ENCODE measurements around the gene RAET1L. TPM values are rescaled to one million over a fixed set of nuclear protein-coding genes. Genes with fewer than 3 reads are reported as not detected.
A peak's percentile ranks its signal among the peaks of the same experiment; 100 is the strongest.

Gene RAET1L
- total RNA-seq, 2 donors from 2014 or later, result not detected

GRCh38 chr6:150043096-150043495 is 17.8 kb upstream of the RAET1L start:
- no peak for DNase-seq (ENCODE audit: low spot score)
- H3K36me3 ChIP-seq, result no peaks in the 10 kb centered on the region
- TF ChIP-seq CTCF (IDR thresholded peaks at IDR 0.05), result no peak
- H3K4me1 ChIP-seq, result peaks cover 0 to 5% of the 10 kb centered on the region in 2 donors
- H3K27ac ChIP-seq, result no peak overlapping the region
- H3K9me3 ChIP-seq, result no peaks in the 10 kb centered on the region
- peaks cover under 1 to 12% of the 10 kb centered on the region in 2 donors for H3K27me3 ChIP-seq
- H3K4me3 ChIP-seq, result no peak overlapping the region

- Histone ChIP-seq H3K27me3 (peaks cover 11 to 14% of the 10 kb centered on the region in 2 donors), H3K4me3 (peak overlapping the region in 1 of 2 donors; percentile 29), H3K36me3 (no peaks in the 10 kb centered on the region), H3K9me3 (no peaks in the 10 kb centered on the region), H3K4me1 (peaks cover 0 to 15% of the 10 kb centered on the region in 2 donors), H3K27ac (no peak overlapping the region)
- no peak for DNase-seq (ENCODE audit: low spot score)
- TF ChIP-seq CTCF (IDR thresholded peaks at IDR 0.05), result no peak
Observed at GRCh38 chr6:150038202-150039062, 13.1 kb upstream of the RAET1L start.

- Histone ChIP-seq H3K27me3 (peaks cover 11 to 14% of the 10 kb centered on the region in 2 donors), H3K27ac (no peak overlapping the region), H3K36me3 (no peaks in the 10 kb centered on the region)
Observed at GRCh38 chr6:150037526-150038201, 12.3 kb upstream of the RAET1L start.

GRCh38 chr6:150036081-150036480 is 10.7 kb upstream of the RAET1L start:
- no peaks in the 10 kb centered on the region for H3K9me3 ChIP-seq
- no peak overlapping the region for H3K4me3 ChIP-seq
- peaks cover 11 to 14% of the 10 kb centered on the region in 2 donors for H3K27me3 ChIP-seq
- no peak for TF ChIP-seq CTCF (IDR thresholded peaks at IDR 0.05)
- H3K36me3 ChIP-seq, result no peaks in the 10 kb centered on the region
- H3K27ac ChIP-seq, result no peak overlapping the region
- peaks cover 0 to 15% of the 10 kb centered on the region in 2 donors for H3K4me1 ChIP-seq
- DNase-seq (ENCODE audit: low spot score), result no peak

More at GRCh38 chr6:150037526-150038201, 12.3 kb upstream of the RAET1L start:
- peak overlapping the region in 1 of 2 donors; percentile 29 for H3K4me3 ChIP-seq
- DNase-seq (ENCODE audit: low spot score), result no peak
- H3K4me1 ChIP-seq, result peaks cover 0 to 15% of the 10 kb centered on the region in 2 donors
- TF ChIP-seq CTCF (IDR thresholded peaks at IDR 0.05), result no peak
- H3K9me3 ChIP-seq, result no peaks in the 10 kb centered on the region

GRCh38 chr6:150033207-150033771 is 8.0 kb upstream of the RAET1L start:
- no peak for TF ChIP-seq CTCF (IDR thresholded peaks at IDR 0.05)
- Histone ChIP-seq H3K27ac (no peak overlapping the region), H3K9me3 (no peaks in the 10 kb centered on the region), H3K4me1 (peaks cover 0 to 12% of the 10 kb centered on the region in 2 donors), H3K27me3 (peaks cover 4 to 11% of the 10 kb centered on the region in 2 donors), H3K4me3 (no peak overlapping the region), H3K36me3 (no peaks in the 10 kb centered on the region)
- DNase-seq (ENCODE audit: low spot score), result no peak

Measured in right atrium auricular region (tissue), 2 donors.